A673 (cell line): ENCODE data around the gene MED13. TPM values are rescaled to one million over a fixed set of nuclear protein-coding genes. Genes with fewer than 3 reads are reported as not detected.

Experiments used
- BruUV-seq: library from RNA; stranded (reverse); fragments of 400-500 nt; replicated peaks from 2 replicates; lab custom pipeline; 2021; lab: Mats Ljungman, UMichigan
- CTCF ChIA-PET: fragments of 300-600 bp; sonication (Branson Sonifier 250); formaldehyde crosslinking; loops from one replicate; lab custom pipeline; 2022; ENCODE audit warnings: antibody characterized with exemption; lab: Charles Lee
- POLR2A ChIA-PET: fragments of 300-600 bp; sonication (Branson Sonifier 250); formaldehyde crosslinking; loops from one replicate; lab custom pipeline; 2022; ENCODE audit warnings: antibody characterized with exemption; ENCODE audit not compliant: low non-redundant PET; lab: Charles Lee
- DNase-seq: peaks from one replicate; pipeline ENCODE4 v3.0.0-alpha.2; 2015; ENCODE audit warnings: low spot score
- H3K27ac ChIP-seq: fragments of 200-600 bp; sonication (generic); 2 replicates; pipeline ENCODE4 v1.5.1; 2016; ENCODE audit warnings: mixed run types, low read depth, mild to moderate bottlenecking, mixed read lengths, antibody characterized with exemption, low read length; ENCODE audit not compliant: poor library complexity, severe bottlenecking
- H3K27me3 ChIP-seq: fragments of 200-600 bp; sonication (generic); replicated peaks from 2 replicates; pipeline ENCODE4 v1.6.1; 2017; ENCODE audit warnings: mixed run types, low read depth, mild to moderate bottlenecking, mixed read lengths, antibody characterized with exemption, low read length; ENCODE audit not compliant: insufficient read depth, poor library complexity
- H3K36me3 ChIP-seq: fragments of 200-600 bp; sonication (generic); 2 replicates; pipeline ENCODE4 v1.6.1; 2016; ENCODE audit warnings: mixed run types, mild to moderate bottlenecking, mixed read lengths, antibody characterized with exemption, low read length; ENCODE audit not compliant: insufficient read depth, poor library complexity, severe bottlenecking
- H3K4me1 ChIP-seq: fragments of 200-600 bp; sonication (generic); 2 replicates; pipeline ENCODE4 v1.6.1; 2017; ENCODE audit warnings: mixed run types, mild to moderate bottlenecking, mixed read lengths, antibody characterized with exemption, low read length; ENCODE audit not compliant: insufficient read depth, poor library complexity, severe bottlenecking
- H3K4me3 ChIP-seq: fragments of 200-600 bp; sonication (generic); 2 replicates; pipeline ENCODE4 v1.5.1; 2016; ENCODE audit warnings: low read depth, mixed run types, mild to moderate bottlenecking, mixed read lengths, low read length; ENCODE audit not compliant: poor library complexity, severe bottlenecking
- H3K9me3 ChIP-seq: fragments of 200-600 bp; sonication (generic); 2 replicates; pipeline ENCODE4 v1.6.1; 2016; ENCODE audit warnings: mixed run types, low read depth, mild to moderate bottlenecking, mixed read lengths, antibody characterized with exemption, low read length; ENCODE audit not compliant: poor library complexity, severe bottlenecking
- EZH2 ChIP-seq: fragments of 200-600 bp; sonication (generic); IDR thresholded peaks from 2 replicates; pipeline ENCODE4 v1.6.1; 2017; ENCODE audit warnings: borderline replicate concordance, low read depth, mild to moderate bottlenecking, mixed read lengths, antibody characterized with exemption, low read length; ENCODE audit not compliant: poor library complexity, severe bottlenecking
- intact Hi-C: fragments of 100-400 bp; cut with micrococcal nuclease; formaldehyde crosslinking; loops from one replicate; pipeline ENCODE4 v1.10.0; 2022; ENCODE audit not compliant: unreplicated experiment
- total RNA-seq: library from RNA; stranded (reverse); gene quantifications from 2 replicates; pipeline ENCODE4 v1.2.3, GENCODE V29; 2021
- TF ChIP-seq, protein P1 (sequence below): fragments of 300-800, 200-600 bp; sonication (generic); conservative IDR thresholded peaks from 2 replicates; pipeline ENCODE4 v1.5.1; 2017; ENCODE audit warnings: low read depth, mild to moderate bottlenecking, antibody characterized with exemption, low read length, moderate library complexity, mixed read lengths

The MED13 gene
- total RNA-seq, 1 experiment from 2014 or later = 65.0 TPM

DNA sequence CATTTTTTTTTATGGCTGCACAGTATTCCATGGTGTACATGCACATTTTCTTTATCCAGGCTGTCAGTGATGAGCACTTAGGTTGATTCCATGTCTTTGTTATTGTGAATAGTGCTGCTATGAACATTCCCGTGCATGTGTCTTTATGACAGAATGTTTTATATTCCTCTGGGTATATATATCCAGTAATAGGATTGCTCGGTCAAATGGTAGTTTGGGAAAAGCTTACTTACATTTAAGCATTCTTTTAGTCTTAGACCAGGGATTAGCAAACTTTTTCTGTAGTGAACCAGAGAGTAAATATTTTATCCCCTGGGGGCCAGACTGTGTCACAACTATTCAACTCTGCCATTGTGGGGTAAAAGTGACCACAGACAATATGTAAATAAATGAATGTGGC is 40.2 kb downstream of the MED13 start:
- peaks cover 79% of the 10 kb centered on the region for H3K36me3 ChIP-seq
- no peaks in the 10 kb centered on the region for H3K9me3 ChIP-seq
- TF ChIP-seq EZH2 = no peak
- TF ChIP-seq, protein P1, sequence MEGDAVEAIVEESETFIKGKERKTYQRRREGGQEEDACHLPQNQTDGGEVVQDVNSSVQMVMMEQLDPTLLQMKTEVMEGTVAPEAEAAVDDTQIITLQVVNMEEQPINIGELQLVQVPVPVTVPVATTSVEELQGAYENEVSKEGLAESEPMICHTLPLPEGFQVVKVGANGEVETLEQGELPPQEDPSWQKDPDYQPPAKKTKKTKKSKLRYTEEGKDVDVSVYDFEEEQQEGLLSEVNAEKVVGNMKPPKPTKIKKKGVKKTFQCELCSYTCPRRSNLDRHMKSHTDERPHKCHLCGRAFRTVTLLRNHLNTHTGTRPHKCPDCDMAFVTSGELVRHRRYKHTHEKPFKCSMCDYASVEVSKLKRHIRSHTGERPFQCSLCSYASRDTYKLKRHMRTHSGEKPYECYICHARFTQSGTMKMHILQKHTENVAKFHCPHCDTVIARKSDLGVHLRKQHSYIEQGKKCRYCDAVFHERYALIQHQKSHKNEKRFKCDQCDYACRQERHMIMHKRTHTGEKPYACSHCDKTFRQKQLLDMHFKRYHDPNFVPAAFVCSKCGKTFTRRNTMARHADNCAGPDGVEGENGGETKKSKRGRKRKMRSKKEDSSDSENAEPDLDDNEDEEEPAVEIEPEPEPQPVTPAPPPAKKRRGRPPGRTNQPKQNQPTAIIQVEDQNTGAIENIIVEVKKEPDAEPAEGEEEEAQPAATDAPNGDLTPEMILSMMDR = no peak
- DNase-seq = no peak
- no TSS peak for BruUV-seq
- H3K27ac ChIP-seq = no peak overlapping the region
- ChIA-PET CTCF (no interaction called here), POLR2A (no interaction called here)
- no peaks in the 10 kb centered on the region for H3K4me1 ChIP-seq
- no peak overlapping the region for H3K4me3 ChIP-seq
- H3K27me3 ChIP-seq = no peaks in the 10 kb centered on the region
- intact Hi-C loops = loop anchor here (5.0 kb wide), 1 partner anchor 63 kb away; no protein-coding TSS in a partner anchor

- Histone ChIP-seq H3K4me1 (no peaks in the 10 kb centered on the region), H3K36me3 (peaks cover 33% of the 10 kb centered on the region), H3K9me3 (no peaks in the 10 kb centered on the region), H3K27me3 (no peaks in the 10 kb centered on the region), H3K4me3 (no peak overlapping the region), H3K27ac (no peak overlapping the region)
- intact Hi-C loops = no loop called here
- BruUV-seq = no TSS peak
- ChIA-PET CTCF (no interaction called here), POLR2A (interaction anchor here (0.6 kb wide), 1 partner anchor 163 kb away, joined by 10 read pairs; no protein-coding TSS in a partner anchor)
- no peak for DNase-seq
- TF ChIP-seq, protein P1 = no peak
- TF ChIP-seq EZH2 = no peak
Measured at GRCh38 chr17:62017912-62018311, 47.2 kb downstream of the MED13 start.

GRCh38 chr17:62017496-62017895 is 47.6 kb downstream of the MED13 start:
- no peaks in the 10 kb centered on the region for H3K4me1 ChIP-seq
- ChIA-PET POLR2A (no interaction called here), CTCF (no interaction called here)
- no peak for DNase-seq
- peaks cover 33% of the 10 kb centered on the region for H3K36me3 ChIP-seq
- TF ChIP-seq, protein P1 = no peak
- H3K27ac ChIP-seq = no peak overlapping the region
- intact Hi-C loops = no loop called here
- BruUV-seq = no TSS peak
- no peaks in the 10 kb centered on the region for H3K27me3 ChIP-seq
- no peaks in the 10 kb centered on the region for H3K9me3 ChIP-seq
- H3K4me3 ChIP-seq = no peak overlapping the region
